GM18517 (cell line): Measurements from ENCODE around the gene ACE.

ENCODE experiments used
- ATAC-seq: cut with Tn5 transposase; IDR thresholded peaks from one replicate; pipeline ENCODE4 v1.9.1; 2021; ENCODE audit warnings: mild to moderate bottlenecking, moderate library complexity; ENCODE audit not compliant: unreplicated experiment

Gene ACE

DNA sequence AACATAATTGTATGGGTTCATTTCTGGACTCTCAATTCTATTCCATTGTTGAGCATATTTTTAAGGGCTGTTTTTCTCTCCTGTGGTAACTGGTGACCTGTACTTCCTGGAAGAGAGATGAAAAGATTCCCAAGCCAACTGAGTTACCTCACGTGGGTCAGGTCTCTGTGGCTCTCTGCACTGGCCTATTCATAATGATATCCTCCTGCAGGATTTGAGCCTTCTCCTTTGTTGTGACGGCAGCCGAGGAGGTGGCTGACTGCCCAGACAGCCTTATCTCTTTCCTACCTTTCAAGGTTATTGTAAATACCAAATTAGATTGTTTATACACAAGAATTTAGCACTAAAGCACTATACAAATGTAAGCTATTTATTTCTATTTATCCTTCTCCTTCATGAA is 2.7 kb upstream of the ACE start:
- ATAC-seq, result no peak

DNA sequence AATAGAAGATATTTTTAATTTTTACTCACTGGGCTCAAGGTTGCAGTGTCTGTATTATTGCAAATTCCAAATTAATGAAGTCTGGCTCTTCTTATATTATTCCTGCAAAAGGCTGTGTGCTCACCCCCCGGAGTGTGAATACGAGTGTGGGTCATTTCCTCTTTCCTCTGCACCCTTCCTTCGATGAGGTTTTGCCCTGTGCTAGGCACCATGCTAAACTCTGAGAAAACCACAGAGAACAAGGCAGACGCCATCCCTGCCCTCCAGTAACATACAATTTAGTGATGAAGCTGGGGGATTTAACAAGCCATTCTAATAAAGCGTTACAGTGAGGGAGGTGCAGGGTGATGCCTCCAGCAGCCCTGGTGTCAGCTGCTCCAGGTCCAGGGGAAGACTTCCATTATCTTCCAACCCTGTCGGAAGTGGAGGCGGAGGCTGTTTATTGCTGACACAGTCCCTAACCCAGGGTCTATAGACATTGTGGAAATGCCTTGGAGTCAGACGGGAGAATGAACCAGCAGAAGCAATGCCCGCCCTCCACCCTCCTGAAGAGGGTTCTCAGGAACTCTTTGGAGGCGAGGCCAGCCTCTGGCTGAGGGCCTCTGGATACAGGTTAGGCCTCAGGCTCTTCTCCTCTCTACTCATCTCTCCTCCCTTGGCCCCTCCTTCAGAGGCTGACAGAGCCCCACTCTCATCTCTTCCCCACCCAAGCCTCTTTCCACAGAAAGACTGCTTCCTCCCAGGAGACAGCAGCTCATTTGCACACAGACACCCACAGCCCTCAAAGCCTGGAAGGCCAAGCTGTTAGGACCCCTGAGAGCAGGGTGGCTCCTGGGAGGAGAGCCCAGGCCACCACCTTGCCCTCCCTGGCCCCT is 2.0 kb upstream of the ACE start:
- ATAC-seq, result no peak

DNA sequence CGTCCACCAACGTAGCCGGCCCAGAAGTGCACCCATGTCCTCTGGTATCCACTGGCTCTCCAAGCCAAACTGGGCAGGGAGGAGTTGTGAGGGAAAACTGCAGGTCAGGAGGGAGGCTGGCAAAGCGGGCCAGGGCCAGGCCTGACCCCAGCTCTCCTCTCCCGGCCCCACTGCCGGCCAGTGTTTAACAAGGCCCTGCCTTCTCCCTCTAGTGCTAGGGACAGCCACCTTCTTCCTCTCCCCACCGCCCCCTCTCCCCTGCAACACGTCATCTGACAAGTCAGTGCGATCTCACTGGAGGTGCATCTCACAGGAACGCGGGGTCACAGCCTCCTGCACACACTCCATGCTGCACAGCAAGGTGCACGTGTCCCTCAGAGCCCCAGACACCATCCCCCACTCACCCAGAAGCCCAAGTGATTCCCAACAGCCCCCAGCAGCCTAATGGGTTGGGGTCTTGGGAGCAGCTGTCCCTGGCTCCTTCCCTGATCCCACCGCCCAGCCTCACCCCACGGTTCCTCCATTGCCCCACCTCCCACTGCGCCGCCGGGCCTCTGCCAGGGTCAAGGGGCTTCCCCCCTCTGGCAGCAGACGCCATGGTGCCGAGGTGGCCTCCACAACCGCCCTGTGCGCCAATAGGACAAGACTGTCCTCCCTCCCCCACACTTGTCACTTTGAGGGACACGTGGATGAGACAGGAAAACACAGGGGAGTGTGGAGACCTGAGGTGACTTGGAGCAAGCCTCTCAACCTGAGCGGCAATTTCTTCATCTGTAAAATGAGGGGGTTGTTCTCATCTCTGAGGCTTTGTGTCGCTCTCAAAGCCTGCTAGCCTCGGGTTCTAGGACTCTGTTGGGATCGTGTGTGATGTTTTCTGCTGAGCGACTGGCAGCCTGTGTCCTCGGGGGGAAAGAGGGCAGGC is 1.1 kb upstream of the ACE start:
- no peak for ATAC-seq

GRCh38 chr17:63476459-63476853 is 405 bp upstream of the ACE start:
- no peak for ATAC-seq

DNA sequence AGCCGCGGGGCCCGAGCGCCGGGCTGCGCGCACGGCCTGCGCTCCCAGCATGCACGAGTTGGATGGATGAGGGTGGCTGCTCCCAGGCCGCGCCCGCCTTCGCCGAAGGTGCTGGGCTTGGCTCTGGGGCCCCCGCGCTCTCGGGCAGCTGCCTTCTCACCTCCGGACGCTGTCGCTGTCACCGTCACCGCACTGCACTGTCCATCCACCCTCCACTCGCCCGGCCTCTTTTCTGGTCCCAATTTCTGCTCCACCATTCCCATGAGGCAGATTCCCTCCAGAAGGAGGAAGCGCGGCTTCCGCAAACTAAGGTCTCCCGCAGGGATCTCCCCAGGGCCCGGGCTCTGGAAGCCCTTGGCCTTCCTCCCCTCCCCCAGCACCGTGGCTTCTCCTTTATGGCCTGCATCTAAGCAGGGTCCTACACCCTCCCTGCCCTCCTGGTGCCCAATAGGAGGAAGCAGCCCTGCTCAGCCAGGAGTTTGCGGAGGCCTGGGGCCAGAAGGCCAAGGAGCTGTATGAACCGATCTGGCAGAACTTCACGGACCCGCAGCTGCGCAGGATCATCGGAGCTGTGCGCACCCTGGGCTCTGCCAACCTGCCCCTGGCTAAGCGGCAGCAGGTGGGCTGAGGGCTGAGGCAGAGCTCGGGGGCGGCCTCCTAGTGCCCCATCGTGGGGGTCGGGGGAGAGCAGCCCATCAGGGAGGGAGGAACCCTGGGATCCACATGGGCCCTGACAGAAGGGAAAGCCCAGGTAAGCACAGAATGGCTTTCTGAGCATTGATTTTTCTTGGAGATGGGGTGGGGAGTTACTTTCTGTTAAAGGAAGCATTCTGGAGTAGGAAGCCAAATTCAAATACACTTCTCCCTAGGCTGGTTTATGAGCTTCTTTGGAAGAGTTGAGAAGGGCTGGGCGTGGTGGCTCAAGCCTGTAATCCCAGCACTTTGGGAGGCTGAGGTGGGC is 899 bp downstream of the ACE start:
- ATAC-seq, result no peak

DNA sequence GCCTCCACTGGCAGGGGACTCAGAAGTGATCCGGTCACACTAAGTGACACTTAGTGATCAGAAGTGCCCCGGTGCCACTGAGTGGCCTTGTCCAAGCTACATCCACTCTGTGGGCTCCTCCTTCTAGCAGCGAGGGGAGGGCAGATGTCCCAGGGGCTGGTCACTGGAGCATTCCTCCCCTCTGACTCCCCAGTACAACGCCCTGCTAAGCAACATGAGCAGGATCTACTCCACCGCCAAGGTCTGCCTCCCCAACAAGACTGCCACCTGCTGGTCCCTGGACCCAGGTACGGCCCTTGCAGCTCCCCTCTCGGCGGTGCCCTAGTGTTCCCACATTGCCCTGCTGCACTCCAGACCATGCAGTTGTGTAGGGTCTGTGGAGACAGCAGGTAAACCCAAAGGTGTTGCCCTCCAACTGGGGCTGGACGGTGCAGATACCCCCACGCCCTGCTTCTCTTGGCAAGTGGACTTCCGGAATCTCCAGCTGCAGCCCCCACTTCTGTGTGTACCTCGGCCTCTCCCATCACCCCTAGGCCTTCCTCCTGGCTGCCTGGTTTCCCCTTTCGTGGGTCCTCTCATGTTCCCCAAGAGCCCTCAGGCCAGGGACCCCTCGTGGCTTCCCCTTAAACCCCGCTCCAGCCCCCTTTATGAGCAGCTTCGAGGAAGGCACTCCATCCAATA is 2.1 kb downstream of the ACE start:
- no peak for ATAC-seq

DNA sequence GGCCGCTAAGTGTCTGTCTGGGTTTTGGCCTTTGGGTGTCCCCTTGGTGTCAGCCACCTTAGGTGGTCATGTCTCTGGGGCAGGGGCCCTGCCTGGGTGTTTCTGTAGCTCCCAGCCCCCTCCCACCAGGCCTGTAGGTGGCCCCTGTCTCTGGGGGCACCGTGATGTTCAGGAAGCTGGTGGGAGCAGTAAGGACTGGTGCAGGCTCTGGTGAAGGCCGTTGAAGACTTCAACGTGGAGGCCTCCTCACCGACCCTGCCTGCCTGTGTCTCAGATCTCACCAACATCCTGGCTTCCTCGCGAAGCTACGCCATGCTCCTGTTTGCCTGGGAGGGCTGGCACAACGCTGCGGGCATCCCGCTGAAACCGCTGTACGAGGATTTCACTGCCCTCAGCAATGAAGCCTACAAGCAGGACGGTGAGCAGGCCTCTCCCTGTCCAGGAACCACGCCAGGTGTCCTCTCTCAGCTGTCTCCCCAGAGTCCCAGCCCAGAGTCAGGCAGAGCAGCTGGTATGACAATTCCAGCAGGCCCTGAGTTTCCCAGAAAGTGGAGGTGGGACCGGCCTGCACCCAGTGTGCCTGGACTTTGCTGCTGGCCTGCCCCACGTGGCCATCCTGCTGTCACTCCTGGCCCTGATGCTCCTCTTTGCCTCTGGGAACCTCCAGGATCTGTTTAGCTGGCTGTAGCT is 2.8 kb downstream of the ACE start:
- ATAC-seq, result no peak

- ATAC-seq, result no peak
These were observed 3.4 kb downstream of the ACE start for GRCh38 chr17:63480192-63480784.

DNA sequence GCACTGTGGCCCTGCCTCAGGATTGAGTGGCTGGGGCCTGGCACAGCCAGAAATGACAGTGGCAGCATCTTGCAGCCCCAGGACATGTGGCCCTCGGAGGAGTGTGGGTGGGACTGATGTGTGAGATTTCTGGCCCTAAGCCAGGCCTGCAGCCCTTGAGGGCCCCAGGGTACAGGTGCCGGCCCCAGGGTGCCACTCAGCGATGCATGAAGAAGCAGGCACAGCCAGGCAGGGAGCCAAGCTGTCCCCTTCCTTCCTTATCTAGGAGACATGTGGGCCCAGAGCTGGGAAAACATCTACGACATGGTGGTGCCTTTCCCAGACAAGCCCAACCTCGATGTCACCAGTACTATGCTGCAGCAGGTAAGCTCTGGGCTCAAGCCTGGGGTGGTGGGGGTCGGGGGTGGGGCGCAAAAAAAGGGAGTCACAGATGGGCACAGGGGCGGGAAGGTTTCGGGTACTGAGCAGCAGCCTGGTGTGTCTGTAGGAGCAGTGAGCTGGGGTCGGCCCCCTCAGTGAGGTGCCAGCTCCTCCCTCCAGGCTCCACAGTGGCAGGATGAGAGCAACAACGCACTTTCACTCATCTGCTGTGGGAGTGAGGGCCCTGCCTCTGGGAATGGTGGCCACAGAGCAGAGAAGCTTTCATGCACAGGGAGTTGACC is 4.1 kb downstream of the ACE start:
- ATAC-seq, result no peak

DNA sequence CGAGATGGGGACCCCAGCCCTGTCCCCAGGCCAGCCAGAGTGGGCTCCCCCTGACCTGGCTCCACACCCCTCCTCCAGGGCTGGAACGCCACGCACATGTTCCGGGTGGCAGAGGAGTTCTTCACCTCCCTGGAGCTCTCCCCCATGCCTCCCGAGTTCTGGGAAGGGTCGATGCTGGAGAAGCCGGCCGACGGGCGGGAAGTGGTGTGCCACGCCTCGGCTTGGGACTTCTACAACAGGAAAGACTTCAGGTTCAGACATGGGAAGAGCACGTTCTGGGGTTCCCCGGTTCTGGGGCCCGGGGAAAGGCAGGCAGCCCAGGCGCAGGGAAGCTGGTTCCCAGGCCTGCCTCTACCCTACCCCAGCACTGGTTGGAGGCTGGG is 4.6 kb downstream of the ACE start:
- no peak for ATAC-seq

GRCh38 chr17:63482509-63482908 is 5.6 kb downstream of the ACE start:
- ATAC-seq, result no peak

- no peak for ATAC-seq
These were observed 6.2 kb downstream of the ACE start for GRCh38 chr17:63483038-63483437.

DNA sequence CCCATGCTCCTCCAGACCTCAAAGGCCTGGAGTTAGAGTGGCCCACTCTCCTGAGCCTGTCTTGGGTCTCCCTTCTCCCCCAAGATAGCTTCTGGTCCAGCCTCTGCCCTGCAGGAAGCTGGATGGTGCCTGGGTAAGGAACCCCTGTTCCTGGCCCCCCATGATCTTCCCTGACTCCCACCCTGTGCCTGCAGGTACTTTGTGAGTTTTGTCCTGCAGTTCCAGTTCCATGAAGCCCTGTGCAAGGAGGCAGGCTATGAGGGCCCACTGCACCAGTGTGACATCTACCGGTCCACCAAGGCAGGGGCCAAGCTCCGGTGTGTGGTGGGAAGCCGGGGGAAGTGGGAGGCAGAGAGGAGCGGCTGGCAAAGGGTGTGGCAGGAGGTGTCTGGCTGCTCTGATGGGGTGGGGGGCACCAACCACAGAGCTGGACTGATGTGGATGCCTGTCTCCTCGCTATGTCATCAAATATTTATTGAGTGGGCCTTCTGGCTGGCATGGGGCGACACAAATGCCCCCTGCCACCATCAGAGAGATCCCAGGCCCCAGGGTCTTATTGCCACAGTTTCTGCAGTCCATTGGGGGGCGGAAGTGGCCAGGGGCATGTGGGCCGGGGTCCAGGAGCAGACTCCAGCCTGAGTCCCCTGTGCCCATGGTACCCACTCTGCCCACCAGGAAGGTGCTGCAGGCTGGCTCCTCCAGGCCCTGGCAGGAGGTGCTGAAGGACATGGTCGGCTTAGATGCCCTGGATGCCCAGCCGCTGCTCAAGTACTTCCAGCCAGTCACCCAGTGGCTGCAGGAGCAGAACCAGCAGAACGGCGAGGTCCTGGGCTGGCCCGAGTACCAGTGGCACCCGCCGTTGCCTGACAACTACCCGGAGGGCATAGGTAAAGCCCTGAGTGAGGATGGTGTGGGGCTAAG is 7.1 kb downstream of the ACE start:
- ATAC-seq, result no peak

DNA sequence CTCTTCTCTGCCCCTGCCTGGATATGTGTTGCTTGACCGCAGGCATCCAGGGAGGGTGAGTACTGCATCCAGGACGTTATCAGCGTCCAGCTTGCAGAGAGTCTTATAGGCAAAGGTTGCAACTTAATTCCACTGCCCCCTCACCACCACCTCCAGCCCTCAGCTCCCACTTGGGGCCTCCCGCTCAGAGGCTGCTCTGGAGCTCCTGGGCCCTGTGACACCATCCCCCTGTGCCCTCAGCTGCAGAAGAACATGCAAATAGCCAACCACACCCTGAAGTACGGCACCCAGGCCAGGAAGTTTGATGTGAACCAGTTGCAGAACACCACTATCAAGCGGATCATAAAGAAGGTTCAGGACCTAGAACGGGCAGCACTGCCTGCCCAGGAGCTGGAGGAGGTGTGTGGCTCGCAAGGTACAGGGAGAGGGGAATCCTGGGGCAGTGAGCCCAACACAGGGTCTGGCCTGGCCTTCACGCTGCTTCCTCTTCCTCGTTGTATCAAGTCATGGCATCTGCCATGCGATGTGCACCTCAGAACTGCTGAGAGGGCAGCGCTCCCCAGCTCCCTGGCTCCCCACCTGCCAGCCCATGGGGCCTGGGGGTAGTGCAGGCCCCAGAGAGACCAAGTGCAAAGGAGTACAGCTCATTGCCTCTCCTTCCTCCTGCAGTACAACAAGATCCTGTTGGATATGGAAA is 9.6 kb downstream of the ACE start:
- no peak for ATAC-seq

DNA sequence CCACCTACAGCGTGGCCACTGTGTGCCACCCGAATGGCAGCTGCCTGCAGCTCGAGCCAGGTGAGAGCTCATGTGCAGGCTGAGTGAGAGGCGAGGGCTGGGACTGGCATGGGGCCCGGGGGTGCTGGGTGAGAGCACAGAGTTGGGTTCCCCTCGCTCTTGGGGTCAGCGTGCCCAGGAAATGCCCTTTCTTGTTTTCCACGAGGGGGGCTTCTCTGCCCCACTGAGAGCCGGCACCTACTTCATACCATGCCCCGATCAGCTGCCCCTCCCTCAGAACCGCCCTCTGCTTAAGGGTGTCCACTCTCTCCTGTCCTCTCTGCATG is 10.1 kb downstream of the ACE start:
- no peak for ATAC-seq

DNA sequence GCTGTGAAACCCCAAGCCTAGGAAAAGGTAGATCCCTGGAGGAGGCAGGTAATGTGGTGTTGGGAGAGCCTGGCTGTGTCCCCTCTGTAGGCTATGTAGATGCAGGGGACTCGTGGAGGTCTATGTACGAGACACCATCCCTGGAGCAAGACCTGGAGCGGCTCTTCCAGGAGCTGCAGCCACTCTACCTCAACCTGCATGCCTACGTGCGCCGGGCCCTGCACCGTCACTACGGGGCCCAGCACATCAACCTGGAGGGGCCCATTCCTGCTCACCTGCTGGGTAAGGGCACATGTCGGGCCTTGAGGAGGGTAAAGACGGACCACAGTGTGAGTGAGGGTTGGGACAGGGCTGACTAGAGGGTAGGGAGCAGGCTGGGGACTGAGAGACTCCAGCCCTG is 12.0 kb downstream of the ACE start:
- no peak for ATAC-seq

- ATAC-seq, result no peak
These were observed 12.4 kb downstream of the ACE start for GRCh38 chr17:63489291-63489690.
